Measurements from ENCODE around the gene NFATC3. TPM values are rescaled to one million over a fixed set of nuclear protein-coding genes. Genes with fewer than 3 reads are reported as not detected.

Gene NFATC3
- total and polyA plus RNA-seq, 2 of the 8 experiments (the other 6 are each of a cell fraction or from before 2014, with no cell fraction given), result 17.6 to 34.5 TPM

DNA sequence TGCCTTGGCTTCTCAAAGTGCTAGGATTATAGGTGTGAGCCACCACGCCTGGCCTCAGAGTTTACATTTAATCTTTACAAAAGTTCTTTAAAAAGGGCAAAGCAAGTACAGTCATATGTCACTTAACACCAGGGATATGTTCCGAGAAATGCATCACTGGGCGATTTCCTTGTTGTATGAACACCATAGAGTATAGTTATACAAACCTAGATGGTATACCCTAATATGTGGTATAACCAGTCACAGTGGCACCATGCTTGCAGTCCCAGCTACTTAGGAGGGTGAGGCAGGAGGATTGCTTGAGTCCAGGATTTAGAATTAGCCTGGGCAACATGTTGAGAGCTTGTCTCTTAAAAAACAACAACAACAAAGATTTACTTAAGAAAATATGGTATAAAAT, 51.3 kb downstream of the NFATC3 start:
- Histone ChIP-seq H2BK120ac (replicated peaks; ENCODE audit: low read depth, low read length) (no peak overlapping the region), H2BK5ac (ENCODE audit: low read depth, low read length) (no peak overlapping the region), H2AK5ac (ENCODE audit: low read depth, low read length) (no peak overlapping the region), H3K27ac (ENCODE audit: low read depth, low read length) (no peak overlapping the region), H3K23me2 (ENCODE audit: low read depth, low read length) (no peaks in the 10 kb centered on the region), H3K27me3 (replicated peaks in 1 of 4; ENCODE audit: control insufficient read depth in 3 of 4, extremely low read depth in 1 of 4, insufficient read depth in 3 of 4, low read length in 3 of 4) (no peaks in the 10 kb centered on the region), H3K4ac (replicated peaks; ENCODE audit: insufficient read length, low read depth, low read length) (no peak overlapping the region), H3K9ac (replicated peaks in 1 of 4; ENCODE audit: extremely low read depth in 1 of 4, low read depth in 3 of 4, low read length in 3 of 4) (no peak overlapping the region), H4K5ac (ENCODE audit: insufficient read length, low read depth, low read length) (no peak overlapping the region), H4K20me1 (replicated peaks in 1 of 2; ENCODE audit: control insufficient read depth in 1 of 2, insufficient read depth in 2 of 2, low read length in 2 of 2) (peaks cover 3 to 4% of the 10 kb centered on the region in 2 experiments), H2BK20ac (ENCODE audit: low read length) (no peak overlapping the region), H4K91ac (replicated peaks; ENCODE audit: insufficient read length, low read length) (no peak overlapping the region), H3K14ac (ENCODE audit: insufficient read length) (no peak overlapping the region), H2BK12ac (ENCODE audit: low read depth, low read length) (no peak overlapping the region), H2AFZ (ENCODE audit: low read length) (no peak overlapping the region), H3K4me2 (ENCODE audit: insufficient read depth in 1 of 2, low read depth in 2 of 2, low read length in 2 of 2) (no peak overlapping the region), H3K56ac (replicated peaks; ENCODE audit: insufficient read length, low read depth, low read length) (no peak overlapping the region), H3K36me3 (ENCODE audit: control insufficient read depth in 2 of 4, insufficient read depth in 4 of 4, low read length in 3 of 4) (peaks cover 0 to 2% (median 0%) of the 10 kb centered on the region in 4 experiments; a peak in 2 of 8 replicates), H2BK15ac (ENCODE audit: low read length) (no peak overlapping the region), H3K18ac (ENCODE audit: extremely low read depth, low read length) (no peak overlapping the region), H3K4me3 (ENCODE audit: extremely low read depth in 1 of 4, insufficient read depth in 2 of 4, low read depth in 3 of 4, low read length in 4 of 4) (no peak overlapping the region), H3K79me1 (ENCODE audit: low read depth, low read length) (no peaks in the 10 kb centered on the region), H3K23ac (ENCODE audit: insufficient read length) (no peak overlapping the region), H3K9me3 (ENCODE audit: insufficient read depth in 2 of 2, low read depth in 1 of 2, low read length in 1 of 2) (no peaks in the 10 kb centered on the region), H3K79me2 (ENCODE audit: control insufficient read depth in 1 of 2, insufficient read depth in 2 of 2, low read length in 2 of 2) (0 out of 4 replicates have a peak, but pooled peaks cover 0 to 3% of the 10 kb centered on the region in 2 experiments), H4K8ac (ENCODE audit: extremely low read depth, insufficient read depth, low read length) (no peak overlapping the region), H3K4me1 (replicated peaks in 1 of 4; ENCODE audit: control insufficient read depth in 3 of 4, insufficient read depth in 4 of 4, low read length in 3 of 4) (no peaks in the 10 kb centered on the region)
- FAIRE-seq (no peak), DNase-seq (ENCODE audit: low read depth in 1 of 2, low spot score in 2 of 2) (no peak)
- CTCF ChIA-PET (ENCODE audit: partially characterized antibody), result interaction anchor here (1.7 kb wide), 1 partner anchor 96 kb away, joined by 3 read pairs; no protein-coding TSS in a partner anchor
- POLR2A ChIA-PET (ENCODE audit: partially characterized antibody), result no interaction called here
- WGBS, 2 experiments (ENCODE audit: extremely low coverage in 1 of 2, insufficient coverage in 1 of 2, insufficient read length in 1 of 2, insufficient replicate concordance in 2 of 2, low coverage in 1 of 2, low lambda C conversion rate in 2 of 2, missing lambda C conversion rate in 1 of 2), result 83% methylated on average over 3 of the region's 3 CpGs; no CpG with 5 or more reads in 1 of the 2 experiments
- TF ChIP-seq MAFK (IDR thresholded peaks at IDR 0.05; ENCODE audit: low read depth, low read length) (no peak), KDM4A (IDR thresholded peaks at IDR 0.05; ENCODE audit: low read depth, low read length, severe bottlenecking) (no peak), GABPA (IDR thresholded peaks at IDR 0.05; ENCODE audit: borderline replicate concordance, insufficient read depth, low read length) (no peak), FOSL1 (IDR thresholded peaks at IDR 0.05; ENCODE audit: insufficient read depth, low read depth, low read length) (no peak), RNF2 (IDR thresholded peaks at IDR 0.05; ENCODE audit: borderline replicate concordance, low read depth, low read length, missing control alignments, poor library complexity, severe bottlenecking) (no peak), RFX5 (IDR thresholded peaks at IDR 0.05; ENCODE audit: borderline replicate concordance, low read depth, low read length) (no peak), TCF12 (IDR thresholded peaks at IDR 0.05; ENCODE audit: low read depth, low read length) (no peak), RAD21 (IDR thresholded peaks at IDR 0.05 in 1 of 2, conservative IDR thresholded peaks at IDR 0.05 in 1 of 2; ENCODE audit: low read depth in 2 of 2, low read length in 2 of 2) (no peak), SP1 (IDR thresholded peaks at IDR 0.05; ENCODE audit: low read depth, low read length) (no peak), RBBP5 (IDR thresholded peaks at IDR 0.05; ENCODE audit: borderline replicate concordance, low read depth, low read length) (no peak), EZH2 (IDR thresholded peaks at IDR 0.05; ENCODE audit: low read depth, low read length, severe bottlenecking) (no peak), JUND (IDR thresholded peaks at IDR 0.05; ENCODE audit: low read length) (no peak), YY1 (IDR thresholded peaks at IDR 0.05; ENCODE audit: low read depth, low read length) (no peak), ASH2L (IDR thresholded peaks at IDR 0.05; ENCODE audit: low read length) (no peak)

Data from H1 (cell line).